GM12878 (cell line): ENCODE data around the gene RIPK4. TPM values are rescaled to one million over a fixed set of nuclear protein-coding genes. Genes with fewer than 3 reads are reported as not detected.

ENCODE experiments used
- ATAC-seq: fragments of 200-7000 bp; cut with Tn5 transposase; 3 replicates; pipeline ENCODE4 v1.9.1; 2020; ENCODE audit warnings: mild to moderate bottlenecking, moderate library complexity
- BruUV-seq: library from RNA; stranded (reverse); fragments of 400-500 nt; replicated peaks from 2 replicates; lab custom pipeline; 2021; lab: Mats Ljungman, UMichigan
- CTCF ChIA-PET: fragments of 300-600 bp; sonication (Branson Sonifier 250); formaldehyde crosslinking; extraction: SDS; loops from one replicate; lab custom pipeline; 2021; ENCODE audit warnings: inconsistent platforms; lab: Yijun Ruan, JAX
- POLR2A ChIA-PET: fragments of 350-600 bp; formaldehyde crosslinking; extraction: SDS; loops from one replicate; lab custom pipeline; 2021; ENCODE audit warnings: inconsistent platforms; lab: Charles Lee
- RAD21 ChIA-PET: fragments of 300-600 bp; sonication (Branson Sonifier 250); formaldehyde crosslinking; loops from one replicate; lab custom pipeline; 2023; ENCODE audit warnings: antibody characterized with exemption; ENCODE audit not compliant: unreplicated experiment; lab: Charles Lee
- SMC1A ChIA-PET: fragments of 300-600 bp; sonication (Branson Sonifier 250); formaldehyde crosslinking; loops from one replicate; lab custom pipeline; 2023; ENCODE audit not compliant: unreplicated experiment, uncharacterized antibody; lab: Charles Lee
- DNase-seq: peaks from one replicate; pipeline ENCODE4 v3.0.0-alpha.2; 2011; ENCODE audit warnings: low read depth, low spot score
- FAIRE-seq: peaks from 3 replicates; lab custom pipeline; 2011; peaks lifted over from hg19 to GRCh38; lab: Jason Lieb, UNC
- H2AFZ ChIP-seq: 2 replicates; pipeline ENCODE4 v1.6.0; 2011; ENCODE audit warnings: low read depth, low read length, control low read depth; ENCODE audit not compliant: control insufficient read depth
- H3K27ac ChIP-seq: 2 replicates; pipeline ENCODE4 v1.5.1; 2011; ENCODE audit warnings: control low read depth; ENCODE audit not compliant: control insufficient read depth, insufficient read depth
- H3K27me3 ChIP-seq, 2 experiments: replicated peaks in 1 of 2; 2 replicates each; pipeline versions ENCODE4 v1.6.0 to v1.6.1; 2011; ENCODE audit warnings: low read length in 1 of 2; ENCODE audit not compliant: control insufficient read depth in 2 of 2, insufficient read depth in 2 of 2
- H3K36me3 ChIP-seq, 2 experiments: 2 replicates each; pipeline ENCODE4 v1.5.1; 2011; ENCODE audit warnings: low read length in 1 of 2; ENCODE audit not compliant: control insufficient read depth in 2 of 2, insufficient read depth in 2 of 2
- H3K4me1 ChIP-seq: 2 replicates; pipeline ENCODE4 v1.6.1; 2011; ENCODE audit warnings: mild to moderate bottlenecking, low read length, moderate library complexity, mixed read lengths; ENCODE audit not compliant: control insufficient read depth, insufficient read depth
- H3K4me2 ChIP-seq: 2 replicates; pipeline ENCODE4 v1.6.0; 2011; ENCODE audit warnings: control low read depth; ENCODE audit not compliant: control insufficient read depth, insufficient read depth
- H3K4me3 ChIP-seq: fragments of 200-600 bp; sonication (generic); 2 replicates; pipeline ENCODE4 v1.5.1; 2016
- H3K79me2 ChIP-seq: 2 replicates; pipeline ENCODE4 v1.6.0; 2011; ENCODE audit warnings: low read length; ENCODE audit not compliant: control insufficient read depth, insufficient read depth
- H3K9ac ChIP-seq: 2 replicates; pipeline ENCODE4 v1.8.0; 2011; ENCODE audit warnings: low read length, control low read depth, mixed read lengths; ENCODE audit not compliant: control insufficient read depth, insufficient read depth
- H3K9me3 ChIP-seq: replicated peaks from 3 replicates; pipeline ENCODE4 v1.5.1; 2011; ENCODE audit warnings: mild to moderate bottlenecking, low read length; ENCODE audit not compliant: control insufficient read depth, insufficient read depth
- H4K20me1 ChIP-seq: 2 replicates; pipeline ENCODE4 v1.6.0; 2011; ENCODE audit not compliant: control insufficient read depth, insufficient read depth
- ESRRA ChIP-seq: IDR thresholded peaks from 2 replicates; pipeline ENCODE4 v1.6.1; 2012; ENCODE audit warnings: mild to moderate bottlenecking, low read length, improper control_type of control experiment
- ETV6 ChIP-seq, 2 experiments: fragments of 450-650 bp in 1 of 2; IDR thresholded peaks in 1 of 2; conservative IDR thresholded peaks in 1 of 2; 2 replicates each; pipeline ENCODE4 v1.6.1; 2014; ENCODE audit warnings: antibody characterized with exemption in 1 of 2, borderline replicate concordance in 1 of 2, low read depth in 1 of 2, mild to moderate bottlenecking in 1 of 2, moderate library complexity in 1 of 2
- HDAC2 ChIP-seq: fragments of 200-600 bp; sonication (generic); IDR thresholded peaks from 2 replicates; pipeline ENCODE4 v1.6.1; 2017
- IKZF1 ChIP-seq: fragments of 450-650 bp; conservative IDR thresholded peaks from 2 replicates; pipeline ENCODE4 v1.6.1; 2017; ENCODE audit warnings: antibody characterized with exemption, mild to moderate bottlenecking
- KDM1A ChIP-seq: fragments of 200-600 bp; sonication (generic); IDR thresholded peaks from 2 replicates; pipeline ENCODE4 v1.6.1; 2016; ENCODE audit warnings: borderline replicate concordance
- LARP7 ChIP-seq: fragments of 450-650 bp; IDR thresholded peaks from 2 replicates; pipeline ENCODE4 v1.6.1; 2017; ENCODE audit warnings: mild to moderate bottlenecking
- NRF1 ChIP-seq: conservative IDR thresholded peaks from 2 replicates; pipeline ENCODE4 v1.6.1; 2011; ENCODE audit warnings: mild to moderate bottlenecking, low read depth, low read length, improper control_type of control experiment
- SRF ChIP-seq, 2 experiments: IDR thresholded peaks; 2 replicates each; pipeline ENCODE4 v1.6.1; 2011; ENCODE audit warnings: low read depth in 2 of 2, low read length in 2 of 2, mild to moderate bottlenecking in 1 of 2, moderate library complexity in 1 of 2
- STAT3 ChIP-seq: IDR thresholded peaks from 2 replicates; pipeline ENCODE4 v1.6.1; 2011; ENCODE audit warnings: low read depth, low read length, improper control_type of control experiment
- ZSCAN29 ChIP-seq: fragments of 450-650 bp; IDR thresholded peaks from 2 replicates; pipeline ENCODE4 v1.6.1; 2017; ENCODE audit warnings: mild to moderate bottlenecking, moderate library complexity
- WGBS: methylation state at CpG from one replicate; pipeline ENCODE4 v1.1.6; 2016; ENCODE audit warnings: low lambda C conversion rate; ENCODE audit not compliant: insufficient replicate concordance, insufficient coverage; ENCODE audit errors: missing lambda C conversion rate; 5-methylcytosine and 5-hydroxymethylcytosine counted together
- in situ Hi-C: fragments of 300-500 bp; cut with MboI; formaldehyde crosslinking; loops from 9 replicates; pipeline ENCODE4 v1.14.3; 2018; ENCODE audit warnings: mixed read lengths
- intact Hi-C: fragments of 100-400 bp; cut with micrococcal nuclease; formaldehyde crosslinking; loops from one replicate; pipeline ENCODE4 v1.14.2; 2022; ENCODE audit not compliant: unreplicated experiment
- polyA plus RNA-seq, 11 experiments: library from polyadenylated mRNA; depleted of rRNA in 4 of 11; unstranded in 6 of 11; stranded (reverse) in 5 of 11; fragments of >200 nt; fragmentation: Nextera tagmentation in 4 of 11; fragmentation: Illumina TruSeq in 1 of 11; extraction: Ambion mirVana in 4 of 11; extraction: Trizol in 1 of 11; gene quantifications; 1 replicate in 1 of 11; 2 replicates in 10 of 11; pipeline versions ENCODE4 v1.2.1 to v1.2.3, GENCODE V29; 2011 to 2016; ENCODE audit warnings: inconsistent platforms in 2 of 11, missing spikeins in 2 of 11, low read depth in 1 of 11
- total RNA-seq, 4 experiments: library from RNA; depleted of rRNA in 3 of 4; stranded (reverse); fragments of >200 nt in 3 of 4; fragmentation: Illumina TruSeq in 1 of 4; extraction: Trizol in 1 of 4; gene quantifications; 2 replicates each; pipeline versions ENCODE4 v1.2.1 to v1.2.3, GENCODE V29; 2013 to 2021
- TF ChIP-seq, protein P1 (sequence below): fragments of 450-650 bp; IDR thresholded peaks from 2 replicates; pipeline ENCODE4 v1.6.1; 2017; ENCODE audit warnings: antibody characterized with exemption, mild to moderate bottlenecking, moderate library complexity
- TF ChIP-seq, protein P2 (sequence below): IDR thresholded peaks from 2 replicates; pipeline ENCODE4 v1.6.1; 2011; ENCODE audit warnings: low read depth, mild to moderate bottlenecking, low read length, moderate library complexity, borderline replicate concordance; ENCODE audit errors: extremely low read depth

Gene RIPK4
- total and polyA plus RNA-seq, 10 of the 15 experiments (the other 5 are each of a cell fraction or from before 2014, with no cell fraction given), result 0.05 TPM; not detected in 9

DNA sequence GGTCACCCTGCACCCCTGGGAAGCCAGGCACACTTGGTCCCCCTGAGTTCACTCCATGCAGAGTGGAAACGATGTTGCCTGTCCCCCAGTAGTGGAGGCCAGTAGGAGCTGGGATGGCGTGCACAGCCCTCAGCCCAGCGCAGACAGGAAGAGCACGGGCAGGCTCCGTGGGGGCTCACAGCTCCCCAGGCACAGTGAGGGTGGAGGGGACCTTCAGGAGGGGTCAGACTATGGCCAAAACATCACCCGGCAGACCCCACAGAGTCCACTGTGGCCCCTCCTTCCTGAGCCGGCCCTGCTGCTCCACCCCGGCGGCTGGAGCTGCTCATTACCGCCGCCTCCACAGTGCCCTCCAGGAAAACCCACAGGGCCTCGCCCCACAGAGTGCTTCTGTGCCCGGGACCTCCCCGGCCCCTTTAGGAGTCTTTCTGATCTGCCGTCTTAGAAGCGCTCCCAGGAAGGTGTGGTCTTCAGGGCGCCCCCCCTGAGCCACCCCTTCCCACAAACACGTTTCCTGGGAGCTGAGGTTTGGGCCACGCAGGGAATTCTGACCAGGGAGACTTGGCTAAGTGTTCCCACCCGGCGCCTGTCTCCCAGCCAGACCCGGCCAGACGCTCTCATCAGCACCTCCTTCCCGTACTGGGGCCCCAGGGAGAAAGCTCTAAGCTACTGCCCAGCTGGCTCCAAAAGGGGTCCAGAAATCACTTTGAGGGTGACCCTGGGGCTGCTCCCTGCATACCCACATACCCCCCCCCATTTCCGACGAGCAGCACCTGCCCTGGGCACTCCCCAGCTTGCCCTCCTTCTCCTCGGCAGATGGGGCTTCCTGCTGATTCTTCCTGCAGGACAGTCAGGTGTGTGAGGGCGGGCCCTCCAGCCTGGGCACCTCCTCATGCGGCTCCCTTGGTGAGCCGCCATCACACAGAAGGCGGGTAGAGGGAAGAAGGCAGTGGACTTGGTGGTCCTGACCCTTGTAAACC is 38.8 kb downstream of the RIPK4 start:
- H3K27me3 ChIP-seq, result peaks cover 8% of the 10 kb centered on the region in 2 experiments
- no peak overlapping the region for H3K9ac ChIP-seq
- DNase-seq, result no peak
- no peaks in the 10 kb centered on the region for H3K9me3 ChIP-seq
- RAD21 ChIA-PET, result no interaction called here
- ATAC-seq, result no peak
- H3K4me2 ChIP-seq, result no peak overlapping the region
- BruUV-seq, result no TSS peak
- no peak overlapping the region for H3K27ac ChIP-seq
- TF ChIP-seq ETV6 (conservative IDR thresholded peaks at IDR 0.05 in 1 of 2, IDR thresholded peaks at IDR 0.05 in 1 of 2; ENCODE audit: borderline replicate concordance in 1 of 2, low read depth in 1 of 2) (no peak), SRF (IDR thresholded peaks at IDR 0.05; ENCODE audit: low read depth in 2 of 2, low read length in 2 of 2) (no peak), ESRRA (no peak)
- CTCF ChIA-PET, result no interaction called here
- intact Hi-C loops (no loop called here), in situ Hi-C loops (no loop called here)
- H4K20me1 ChIP-seq, result no peaks in the 10 kb centered on the region
- POLR2A ChIA-PET, result no interaction called here
- no peaks in the 10 kb centered on the region for H3K79me2 ChIP-seq
- H3K4me1 ChIP-seq, result no peaks in the 10 kb centered on the region
- FAIRE-seq, result no peak
- no peak overlapping the region for H2AFZ ChIP-seq
- 45% methylated on average over 31 of the region's 31 CpGs for WGBS
- no peak overlapping the region for H3K4me3 ChIP-seq
- no peaks in the 10 kb centered on the region for H3K36me3 ChIP-seq
- SMC1A ChIA-PET, result no interaction called here

DNA sequence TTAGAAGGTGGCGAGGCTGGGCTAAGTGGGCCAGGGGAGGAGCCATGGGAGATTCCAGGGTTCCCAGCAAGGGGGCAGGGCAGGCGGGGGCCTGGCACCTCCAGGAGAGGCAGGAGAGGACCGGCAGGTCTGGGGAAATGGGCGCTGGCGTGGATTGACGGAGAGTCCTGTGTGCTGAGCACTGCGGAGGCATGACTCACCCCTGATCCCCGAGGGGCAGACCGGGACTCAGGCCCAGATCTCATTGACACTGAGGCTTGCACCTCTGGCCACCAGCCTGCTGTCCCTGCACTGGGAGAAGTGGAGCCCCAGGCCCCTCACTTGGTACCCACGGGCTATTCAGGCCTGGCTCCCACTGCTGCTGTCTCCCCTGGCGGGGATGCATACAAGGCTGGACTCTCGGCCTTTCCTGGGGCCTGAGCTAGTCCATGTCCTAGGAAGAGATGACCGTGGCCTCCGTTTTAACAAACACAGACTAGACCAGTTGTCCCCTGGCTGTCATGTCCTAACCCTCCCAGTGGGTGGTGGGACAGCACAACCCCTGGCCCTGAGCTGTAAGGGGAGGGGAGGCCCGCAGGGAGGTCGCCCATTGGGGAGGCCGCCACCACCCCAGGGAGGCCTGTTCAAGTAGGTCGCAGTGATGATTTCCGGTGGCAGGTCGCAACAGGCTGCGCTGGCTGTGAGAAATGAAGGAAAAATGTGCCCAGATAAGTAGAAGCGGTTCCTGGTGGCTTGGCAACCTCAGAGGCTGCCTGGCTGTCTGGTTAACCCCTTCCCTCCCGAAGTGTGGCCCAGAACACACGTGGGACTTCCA is 39.7 kb downstream of the RIPK4 start:
- H3K79me2 ChIP-seq, result no peaks in the 10 kb centered on the region
- DNase-seq (no peak), FAIRE-seq (no peak), ATAC-seq (no peak)
- H3K4me3 ChIP-seq, result no peak overlapping the region
- H2AFZ ChIP-seq, result no peak overlapping the region
- H3K36me3 ChIP-seq, result no peaks in the 10 kb centered on the region
- H3K27ac ChIP-seq, result no peak overlapping the region
- no peak overlapping the region for H3K9ac ChIP-seq
- no peaks in the 10 kb centered on the region for H4K20me1 ChIP-seq
- BruUV-seq, result no TSS peak
- H3K4me1 ChIP-seq, result no peaks in the 10 kb centered on the region
- RAD21 ChIA-PET, result no interaction called here
- SMC1A ChIA-PET, result no interaction called here
- peaks cover 8 to 9% of the 10 kb centered on the region in 2 experiments for H3K27me3 ChIP-seq
- H3K9me3 ChIP-seq, result no peaks in the 10 kb centered on the region; the same call in 2 of the 3 replicates
- intact Hi-C loops (no loop called here), in situ Hi-C loops (no loop called here)
- CTCF ChIA-PET, result no interaction called here
- POLR2A ChIA-PET, result no interaction called here
- H3K4me2 ChIP-seq, result no peak overlapping the region
- 27% methylated on average over 24 of the region's 24 CpGs for whole genome bisulfite sequencing
- TF ChIP-seq ZSCAN29 (no peak), KDM1A (no peak), IKZF1 (no peak), HDAC2 (no peak), NRF1 (no peak), STAT3 (no peak), LARP7 (no peak)
- TF ChIP-seq, protein P1, sequence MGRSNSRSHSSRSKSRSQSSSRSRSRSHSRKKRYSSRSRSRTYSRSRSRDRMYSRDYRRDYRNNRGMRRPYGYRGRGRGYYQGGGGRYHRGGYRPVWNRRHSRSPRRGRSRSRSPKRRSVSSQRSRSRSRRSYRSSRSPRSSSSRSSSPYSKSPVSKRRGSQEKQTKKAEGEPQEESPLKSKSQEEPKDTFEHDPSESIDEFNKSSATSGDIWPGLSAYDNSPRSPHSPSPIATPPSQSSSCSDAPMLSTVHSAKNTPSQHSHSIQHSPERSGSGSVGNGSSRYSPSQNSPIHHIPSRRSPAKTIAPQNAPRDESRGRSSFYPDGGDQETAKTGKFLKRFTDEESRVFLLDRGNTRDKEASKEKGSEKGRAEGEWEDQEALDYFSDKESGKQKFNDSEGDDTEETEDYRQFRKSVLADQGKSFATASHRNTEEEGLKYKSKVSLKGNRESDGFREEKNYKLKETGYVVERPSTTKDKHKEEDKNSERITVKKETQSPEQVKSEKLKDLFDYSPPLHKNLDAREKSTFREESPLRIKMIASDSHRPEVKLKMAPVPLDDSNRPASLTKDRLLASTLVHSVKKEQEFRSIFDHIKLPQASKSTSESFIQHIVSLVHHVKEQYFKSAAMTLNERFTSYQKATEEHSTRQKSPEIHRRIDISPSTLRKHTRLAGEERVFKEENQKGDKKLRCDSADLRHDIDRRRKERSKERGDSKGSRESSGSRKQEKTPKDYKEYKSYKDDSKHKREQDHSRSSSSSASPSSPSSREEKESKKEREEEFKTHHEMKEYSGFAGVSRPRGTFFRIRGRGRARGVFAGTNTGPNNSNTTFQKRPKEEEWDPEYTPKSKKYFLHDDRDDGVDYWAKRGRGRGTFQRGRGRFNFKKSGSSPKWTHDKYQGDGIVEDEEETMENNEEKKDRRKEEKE, result no peak
- TF ChIP-seq, protein P2, sequence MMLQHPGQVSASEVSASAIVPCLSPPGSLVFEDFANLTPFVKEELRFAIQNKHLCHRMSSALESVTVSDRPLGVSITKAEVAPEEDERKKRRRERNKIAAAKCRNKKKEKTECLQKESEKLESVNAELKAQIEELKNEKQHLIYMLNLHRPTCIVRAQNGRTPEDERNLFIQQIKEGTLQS, result no peak
